ENCODE data around the gene ELMO1. TPM values are rescaled to one million over a fixed set of nuclear protein-coding genes. Genes with fewer than 3 reads are reported as not detected.

Gene ELMO1
- polyA plus RNA-seq, 2 of the 4 experiments (the other 2 are of a cell fraction), result 2.3 to 6.1 TPM

GRCh38 chr7:37117292-37117691 is 331.4 kb downstream of the ELMO1 start:
- H3K4me1 ChIP-seq, result no peaks in the 10 kb centered on the region
- H3K4me3 ChIP-seq, result no peak overlapping the region
- POLR2A ChIA-PET, result no interaction called here
- ATAC-seq (no peak), FAIRE-seq (no peak), DNase-seq (ENCODE audit: low read depth in 1 of 2, low spot score in 1 of 2) (no peak)
- TF ChIP-seq CTCF (IDR thresholded peaks at IDR 0.05) (no peak), FOXS1 (CRISPR knock-in tag; IDR thresholded peaks at IDR 0.05) (no peak), USF2 (IDR thresholded peaks at IDR 0.05) (no peak), NPAS2 (CRISPR knock-in tag; IDR thresholded peaks at IDR 0.05; ENCODE audit: borderline replicate concordance) (no peak), BCL3 (IDR thresholded peaks at IDR 0.05) (no peak), TP53 (CRISPR knock-in tag; IDR thresholded peaks at IDR 0.05) (no peak), HOXA7 (CRISPR knock-in tag; IDR thresholded peaks at IDR 0.05) (no peak), MAZ (IDR thresholded peaks at IDR 0.05; ENCODE audit: borderline replicate concordance, low read depth, low read length) (no peak), GATA3 (IDR thresholded peaks at IDR 0.05; ENCODE audit: borderline replicate concordance) (no peak), ATOH8 (CRISPR knock-in tag; IDR thresholded peaks at IDR 0.05; ENCODE audit: low read depth) (no peak), RAD21 (conservative IDR thresholded peaks at IDR 0.05 in 1 of 2, IDR thresholded peaks at IDR 0.05 in 1 of 2) (no peak)
- no peak overlapping the region for H3K4me2 ChIP-seq
- CTCF ChIA-PET, result interaction anchor here (2.0 kb wide), 1 partner anchor 65 kb away, joined by 7 read pairs; no protein-coding TSS in a partner anchor
- WGBS (ENCODE audit: missing lambda C conversion rate), result 38% methylated on average over 4 of the region's 4 CpGs
- no peaks in the 10 kb centered on the region for H3K9me3 ChIP-seq
- H3K27ac ChIP-seq, result no peak overlapping the region

- no peak overlapping the region for H3K27ac ChIP-seq
- DNase-seq (ENCODE audit: low read depth in 1 of 2, low spot score in 1 of 2) (no peak), FAIRE-seq (no peak), ATAC-seq (no peak)
- CTCF ChIA-PET, result interaction anchor here (1.3 to 2.0 kb wide), 2 partner anchors 66 to 629 kb away, joined by 4 to 7 read pairs; no protein-coding TSS in a partner anchor
- WGBS (ENCODE audit: missing lambda C conversion rate), result 52% methylated on average over 1 of the region's 1 CpG
- H3K9me3 ChIP-seq, result no peaks in the 10 kb centered on the region
- H3K4me2 ChIP-seq, result no peak overlapping the region
- no peaks in the 10 kb centered on the region for H3K4me1 ChIP-seq
- no peak overlapping the region for H3K4me3 ChIP-seq
- TF ChIP-seq TFCP2L1 (CRISPR knock-in tag; IDR thresholded peaks at IDR 0.05) (no peak), FOSL2 (IDR thresholded peaks at IDR 0.05) (no peak), FOSL2 (CRISPR knock-in tag; IDR thresholded peaks at IDR 0.05) (no peak), RCOR1 (IDR thresholded peaks at IDR 0.05; ENCODE audit: low read depth, low read length) (no peak), MAX (IDR thresholded peaks at IDR 0.05) (no peak), RAD21 (conservative IDR thresholded peaks at IDR 0.05 in 1 of 2, IDR thresholded peaks at IDR 0.05 in 1 of 2) (no peak), E2F6 (IDR thresholded peaks at IDR 0.05; ENCODE audit: borderline replicate concordance, low read depth) (no peak)
- POLR2A ChIA-PET, result no interaction called here
These were observed 332.5 kb downstream of the ELMO1 start for GRCh38 chr7:37116093-37116701.

Data from A549 (cell line).